Stomach (tissue), 4 donors: Measurements from ENCODE around the gene EDEM3.

Source experiments
- CTCF ChIP-seq, 7 experiments: fragments of 450-650 bp in 4 of 7; fragments of 200-600 bp in 3 of 7; sonication (generic) in 3 of 7; IDR thresholded peaks; one replicate each; pipeline ENCODE4 v1.5.1; 2016 to 2019; ENCODE audit warnings: antibody characterized with exemption in 7 of 7, control low read depth in 2 of 7, mild to moderate bottlenecking in 1 of 7
- POLR2A ChIP-seq, 4 donors: fragments of 450-650 bp; IDR thresholded peaks; one replicate each; pipeline ENCODE4 v1.6.1; 2016; ENCODE audit warnings: antibody characterized with exemption in 4 of 4, control low read depth in 2 of 4, mild to moderate bottlenecking in 1 of 4, moderate library complexity in 1 of 4
- POLR2AphosphoS5 ChIP-seq, 3 donors: sonication (generic); formaldehyde crosslinking; IDR thresholded peaks; one replicate each; pipeline ENCODE4 v1.6.1; 2016; ENCODE audit warnings: antibody characterized with exemption in 3 of 3

GRCh38 chr1:184748740-184749139 is 5.9 kb downstream of the EDEM3 start:
- TF ChIP-seq POLR2A (IDR thresholded peaks at IDR 0.05) (no peak), CTCF (IDR thresholded peaks at IDR 0.05) (no peak), POLR2AphosphoS5 (IDR thresholded peaks at IDR 0.05) (no peak)
